Adrenal gland (tissue), 12 donors: ENCODE results near the gene B9D2. TPM values are rescaled to one million over a fixed set of nuclear protein-coding genes. Genes with fewer than 3 reads are reported as not detected.
A peak's percentile ranks its signal among the peaks of the same experiment; 100 is the strongest.
"Not testable (repeated sequence)": the region's sequence is repeated elsewhere in the genome, so short reads cannot be mapped to it uniquely, and the experiment has no call there.

Experiments
- DNase-seq, 7 donors: peaks; one replicate each; pipeline ENCODE4 v3.0.0-alpha.2; 2019 to 2020
- H3K27ac ChIP-seq, 5 donors: fragments of 200-600 bp; sonication (generic) in 4 of 5; 1 replicate in 3 of 5; 2 replicates in 2 of 5; pipeline versions ENCODE4 v1.5.1 to v1.8.0; 2016 to 2020; ENCODE audit warnings: mild to moderate bottlenecking in 1 of 5
- H3K27me3 ChIP-seq: fragments of 200-600 bp; 2 replicates; pipeline ENCODE4 v1.8.0; 2021
- H3K36me3 ChIP-seq, 2 donors: fragments of 200-600 bp; replicated peaks in 1 of 2; 1 replicate in 1 of 2; 2 replicates in 1 of 2; pipeline versions ENCODE4 v1.5.1 to v1.8.0; 2018 to 2022
- H3K4me1 ChIP-seq, 2 donors: fragments of 200-600 bp; replicated peaks in 1 of 2; 1 replicate in 1 of 2; 2 replicates in 1 of 2; pipeline versions ENCODE4 v1.5.1 to v1.8.0; 2018 to 2021
- H3K4me3 ChIP-seq, 4 donors: fragments of 200-600 bp; sonication (generic) in 3 of 4; one replicate each; pipeline ENCODE4 v1.5.1; 2016 to 2018
- H3K9me3 ChIP-seq, 3 donors: fragments of 200-600 bp; sonication (generic) in 1 of 3; replicated peaks in 1 of 3; 1 replicate in 2 of 3; 2 replicates in 1 of 3; pipeline versions ENCODE4 v1.5.1 to v1.8.0; 2016 to 2021
- CTCF ChIP-seq, 6 experiments: fragments of 450-650 bp in 4 of 6; fragments of 200-600 bp in 2 of 6; sonication (generic) in 1 of 6; IDR thresholded peaks; 1 replicate in 5 of 6; 2 replicates in 1 of 6; pipeline versions ENCODE4 v1.5.1 to v1.8.0; 2016 to 2021; ENCODE audit warnings: antibody characterized with exemption in 6 of 6, mild to moderate bottlenecking in 2 of 6, moderate library complexity in 1 of 6
- POLR2A ChIP-seq, 2 donors: fragments of 450-650 bp; IDR thresholded peaks; one replicate each; pipeline ENCODE4 v1.6.1; 2017; ENCODE audit warnings: antibody characterized with exemption in 2 of 2, mild to moderate bottlenecking in 2 of 2, moderate library complexity in 1 of 2
- WGBS, 4 donors: extraction: QIAGEN DNeasy Blood & Tissue Kit in 2 of 4; methylation state at CpG; one replicate each; pipeline versions ENCODE4 v1.1.5 to v1.1.7; 2013 to 2017; 5-methylcytosine and 5-hydroxymethylcytosine counted together
- intact Hi-C, 2 donors: fragments of 100-400 bp; cut with DNase I; formaldehyde crosslinking; loops; one replicate each; pipeline versions ENCODE4 v1.14.1 to v1.15.0; 2022 to 2023
- polyA plus RNA-seq, 3 donors: library from polyadenylated mRNA; stranded (reverse); fragments of 200-250 nt in 2 of 3; fragments of 350-450 nt in 1 of 3; fragmentation: Illumina TruSeq in 1 of 3; extraction: RNeasy Lipid Tissue Mini Kit (QIAGEN cat#74804) in 1 of 3; gene quantifications; one replicate each; pipeline ENCODE4 v1.2.3, GENCODE V29; 2013 to 2014
- total RNA-seq, 9 donors: library from RNA; depleted of rRNA in 4 of 9; stranded (reverse); fragments of >200 nt in 4 of 9; fragments of 120-200 nt in 1 of 9; fragmentation: NEBNext Ultra II Directional in 1 of 9; extraction: Animal tissue kit (Norgen Biotek cat#: 25700) in 1 of 9; gene quantifications; one replicate each; pipeline versions ENCODE4 v1.1.0 to v1.2.4, GENCODE V29; 2013 to 2023
- donor health status: healthy with polysubstance abuse.
- donor health status: Bipolar disorder and iron deficiency.
- donor health status: DM: yes; HTN: yes; CAD: no.
- donor health status: DM: no; HTN: no; CAD: no.
- donor health status: DM: no; HTN: no; CAD: no.
- donor health status: DM: yes; HTN: yes; CAD: no.

Gene B9D2
- total and polyA plus RNA-seq, 12 donors, result 2.7 to 16.8 (median 10.8) TPM

GRCh38 chr19:41392775-41393174 lies 28.8 kb upstream of the B9D2 start:
- intact Hi-C loops, result loop anchor here in 1 of 2 donors (5.0 kb wide), 1 partner anchor 35 kb away; the partner anchor contains the start of gene B3GNT8
- WGBS, 4 donors, result 46 to 66% (median 58%) methylated on average over 12 of the region's 12 CpGs
- Histone ChIP-seq H3K9me3 (no peaks in the 10 kb centered on the region), H3K27ac (no peak overlapping the region), H3K4me1 (peaks cover 10% of the 10 kb centered on the region in 2 donors), H3K4me3 (no peak overlapping the region), H3K27me3 (no peaks in the 10 kb centered on the region), H3K36me3 (peaks cover 0 to 29% of the 10 kb centered on the region in 2 donors)
- DNase-seq, result peak in 3 of 7 donors; percentile 24 to 58 (median 39)
- TF ChIP-seq CTCF (IDR thresholded peaks at IDR 0.05) (no peak), POLR2A (IDR thresholded peaks at IDR 0.05) (no peak)

GRCh38 chr19:41391618-41392017 lies 27.7 kb upstream of the B9D2 start:
- no peaks in the 10 kb centered on the region for H3K27me3 ChIP-seq
- TF ChIP-seq POLR2A (IDR thresholded peaks at IDR 0.05) (no peak), CTCF (IDR thresholded peaks at IDR 0.05) (no peak)
- H3K36me3 ChIP-seq, result peaks cover 0 to 29% of the 10 kb centered on the region in 2 donors
- no peak overlapping the region for H3K27ac ChIP-seq
- no peak for DNase-seq
- WGBS, 4 donors, result 84 to 96% (median 92%) methylated on average over 11 of the region's 11 CpGs
- H3K4me1 ChIP-seq, result peaks cover 5 to 7% of the 10 kb centered on the region in 2 donors
- H3K4me3 ChIP-seq, result no peak overlapping the region
- H3K9me3 ChIP-seq, result no peaks in the 10 kb centered on the region
- intact Hi-C loops, result loop anchor here in 1 of 2 donors (5.0 kb wide), 1 partner anchor 36 kb away; the partner anchor contains the start of gene B3GNT8

- peaks cover 0 to 27% of the 10 kb centered on the region in 2 donors for H3K36me3 ChIP-seq
- no peak overlapping the region for H3K27ac ChIP-seq
- DNase-seq, result no peak
- WGBS, 4 donors, result 88 to 100% (median 90%) methylated on average over 1 to 13 of the region's 13 CpGs
- TF ChIP-seq POLR2A (IDR thresholded peaks at IDR 0.05), result no peak
- TF ChIP-seq CTCF (IDR thresholded peaks at IDR 0.05), result no peak
- intact Hi-C loops, result no loop called here
- H3K9me3 ChIP-seq, result no peaks in the 10 kb centered on the region
- no peaks in the 10 kb centered on the region for H3K4me1 ChIP-seq
- no peaks in the 10 kb centered on the region for H3K27me3 ChIP-seq
- H3K4me3 ChIP-seq, result no peak overlapping the region
Observed at GRCh38 chr19:41386442-41386841, 22.5 kb upstream of the B9D2 start.

GRCh38 chr19:41384351-41384750 lies 20.4 kb upstream of the B9D2 start:
- no peak overlapping the region for H3K27ac ChIP-seq
- no peak overlapping the region for H3K4me3 ChIP-seq
- DNase-seq, result no peak
- H3K36me3 ChIP-seq, result peaks cover 0 to 10% of the 10 kb centered on the region in 2 donors
- TF ChIP-seq POLR2A (IDR thresholded peaks at IDR 0.05) (no peak), CTCF (IDR thresholded peaks at IDR 0.05) (no peak)
- intact Hi-C loops, result no loop called here
- no peaks in the 10 kb centered on the region for H3K27me3 ChIP-seq
- no peaks in the 10 kb centered on the region for H3K9me3 ChIP-seq
- no peaks in the 10 kb centered on the region for H3K4me1 ChIP-seq
- WGBS, 4 donors, result 86 to 92% (median 91%) methylated on average over 5 of the region's 5 CpGs

GRCh38 chr19:41381536-41381935 lies 17.6 kb upstream of the B9D2 start:
- H3K27ac ChIP-seq, intact Hi-C loops, H3K4me3 ChIP-seq, H3K36me3 ChIP-seq, H3K4me1 ChIP-seq, H3K27me3 ChIP-seq, H3K9me3 ChIP-seq, DNase-seq: not testable (repeated sequence)
- WGBS, 4 donors, result 89 to 99% (median 96%) methylated on average over 8 of the region's 8 CpGs
